Stomach (tissue), 9 donors: ENCODE data around the gene TGM2. TPM values are rescaled to one million over a fixed set of nuclear protein-coding genes. Genes with fewer than 3 reads are reported as not detected.

ENCODE experiments used
- DNase-seq, 2 donors: peaks; one replicate each; pipeline versions ENCODE4 v3.0.0 to v3.0.0-alpha.2; 2013 to 2019
- H3K27ac ChIP-seq, 5 donors: fragments of 200-600 bp in 4 of 5; sonication (generic) in 4 of 5; one replicate each; pipeline ENCODE4 v1.5.1; 2013 to 2019; ENCODE audit warnings: mild to moderate bottlenecking in 1 of 5, moderate library complexity in 1 of 5
- H3K27me3 ChIP-seq, 3 donors: fragments of 200-600 bp; sonication (generic); one replicate each; pipeline ENCODE4 v1.5.1; 2017 to 2019; ENCODE audit warnings: mixed run types in 1 of 3
- H3K36me3 ChIP-seq, 4 donors: fragments of 200-600 bp; sonication (generic); 1 replicate in 3 of 4; 2 replicates in 1 of 4; pipeline ENCODE4 v1.5.1; 2016 to 2019
- H3K4me1 ChIP-seq, 4 donors: fragments of 200-600 bp; sonication (generic); one replicate each; pipeline ENCODE4 v1.5.1; 2016 to 2019
- H3K4me3 ChIP-seq, 4 donors: fragments of 200-600 bp; sonication (generic) in 3 of 4; one replicate each; pipeline ENCODE4 v1.5.1; 2016 to 2019; ENCODE audit warnings: mild to moderate bottlenecking in 1 of 4
- H3K9me3 ChIP-seq, 4 donors: fragments of 200-600 bp; sonication (generic); one replicate each; pipeline ENCODE4 v1.5.1; 2016 to 2019
- CTCF ChIP-seq, 7 experiments: fragments of 450-650 bp in 4 of 7; fragments of 200-600 bp in 3 of 7; sonication (generic) in 3 of 7; IDR thresholded peaks; one replicate each; pipeline ENCODE4 v1.5.1; 2016 to 2019; ENCODE audit warnings: antibody characterized with exemption in 7 of 7, control low read depth in 2 of 7, mild to moderate bottlenecking in 1 of 7
- EP300 ChIP-seq: sonication (generic); formaldehyde crosslinking; IDR thresholded peaks from one replicate; pipeline ENCODE4 v1.6.1; 2017; ENCODE audit warnings: antibody characterized with exemption
- POLR2A ChIP-seq, 4 donors: fragments of 450-650 bp; IDR thresholded peaks; one replicate each; pipeline ENCODE4 v1.6.1; 2016; ENCODE audit warnings: antibody characterized with exemption in 4 of 4, control low read depth in 2 of 4, mild to moderate bottlenecking in 1 of 4, moderate library complexity in 1 of 4
- POLR2AphosphoS5 ChIP-seq, 3 donors: sonication (generic); formaldehyde crosslinking; IDR thresholded peaks; one replicate each; pipeline ENCODE4 v1.6.1; 2016; ENCODE audit warnings: antibody characterized with exemption in 3 of 3
- WGBS, 5 donors: extraction: QIAGEN DNeasy Blood & Tissue Kit in 3 of 5; methylation state at CpG; one replicate each; pipeline versions ENCODE4 v1.1.5 to v1.1.7; 2013 to 2018; 5-methylcytosine and 5-hydroxymethylcytosine counted together
- intact Hi-C: fragments of 100-400 bp; cut with DNase I; formaldehyde crosslinking; loops from one replicate; pipeline ENCODE4 v1.15.1; 2023; ENCODE audit warnings: low total_unique reads
- polyA plus RNA-seq, 3 donors: library from polyadenylated mRNA; stranded (reverse); fragments of 200-250 nt; gene quantifications; one replicate each; pipeline ENCODE4 v1.2.3, GENCODE V29; 2013
- total RNA-seq, 5 donors: library from RNA; depleted of rRNA; stranded (reverse); fragments of >200 nt; gene quantifications; one replicate each; pipeline versions ENCODE4 v1.1.0 to v1.2.3, GENCODE V29; 2014 to 2016
- donor health status: healthy with polysubstance abuse.
- donor health status: Bipolar disorder and iron deficiency.
- donor health status: healthy.

TGM2 gene
- total and polyA plus RNA-seq, 8 donors: 16.2 to 195 (median 33.3) TPM

- DNase-seq: no peak
- H3K36me3 ChIP-seq: peaks cover 0 to 55% (median 39%) of the 10 kb centered on the region in 4 donors
- H3K27me3 ChIP-seq: no peaks in the 10 kb centered on the region
- no peak overlapping the region for H3K4me3 ChIP-seq
- TF ChIP-seq POLR2AphosphoS5 (IDR thresholded peaks at IDR 0.05) (no peak), CTCF (IDR thresholded peaks at IDR 0.05) (no peak), EP300 (no peak), POLR2A (IDR thresholded peaks at IDR 0.05) (no peak)
- intact Hi-C loops: no loop called here
- H3K9me3 ChIP-seq: no peaks in the 10 kb centered on the region
- H3K27ac ChIP-seq: peak overlapping the region in 4 of 5 donors; percentile 70 to 85 (median 82)
- H3K4me1 ChIP-seq: peaks cover 22 to 43% (median 29%) of the 10 kb centered on the region in 4 donors
- 76 to 88% (median 83%) methylated on average over 4 to 5 of the region's 5 CpGs for WGBS, 5 donors
Measured at GRCh38 chr20:38144598-38144973, 20.5 kb downstream of the TGM2 start.

- H3K27ac ChIP-seq: peak overlapping the region; percentile 29 to 85 (median 78)
- H3K4me1 ChIP-seq: peaks cover 22 to 42% (median 29%) of the 10 kb centered on the region in 4 donors
- WGBS, 5 donors: 38 to 51% (median 42%) methylated on average over 13 to 16 of the region's 16 CpGs
- TF ChIP-seq CTCF (IDR thresholded peaks at IDR 0.05): no peak
- peak; percentile 35 for TF ChIP-seq EP300
- no peak for TF ChIP-seq POLR2A (IDR thresholded peaks at IDR 0.05)
- peak in 2 of 3 donors; percentile 5 to 84 for TF ChIP-seq POLR2AphosphoS5 (IDR thresholded peaks at IDR 0.05)
- H3K27me3 ChIP-seq: no peaks in the 10 kb centered on the region
- peak; percentile 45 to 90 for DNase-seq
- intact Hi-C loops: no loop called here
- no peaks in the 10 kb centered on the region for H3K9me3 ChIP-seq
- H3K36me3 ChIP-seq: peaks cover 0 to 60% (median 42%) of the 10 kb centered on the region in 4 donors
- H3K4me3 ChIP-seq: no peak overlapping the region
Measured at GRCh38 chr20:38143646-38144554, 21.2 kb downstream of the TGM2 start.

DNA sequence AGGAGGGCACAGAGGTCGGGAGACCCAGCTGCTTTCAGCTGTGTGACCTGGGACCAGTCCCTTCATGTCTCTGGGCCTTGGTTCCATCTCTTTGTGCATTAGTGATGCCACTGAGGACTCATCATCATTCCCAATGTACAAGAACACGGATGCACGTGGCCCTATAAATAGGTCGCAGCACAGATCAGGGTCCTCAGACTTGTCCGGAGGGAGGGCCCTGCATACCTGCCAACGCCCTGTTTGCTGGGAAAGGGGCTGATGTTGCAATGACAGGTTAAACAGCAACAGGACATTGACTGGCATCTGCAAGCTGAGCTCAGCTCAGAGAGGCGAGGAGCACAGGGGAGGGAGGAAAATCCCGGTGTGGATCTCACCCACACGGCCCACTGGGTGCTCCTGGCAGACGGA lies 21.8 kb downstream of the TGM2 start:
- H3K9me3 ChIP-seq: no peaks in the 10 kb centered on the region
- DNase-seq: peak in 1 of 2 donors; percentile 71
- peaks cover 0 to 60% (median 44%) of the 10 kb centered on the region in 4 donors for H3K36me3 ChIP-seq
- intact Hi-C loops: no loop called here
- peaks cover 22 to 42% (median 29%) of the 10 kb centered on the region in 4 donors for H3K4me1 ChIP-seq
- peak overlapping the region in 4 of 5 donors; percentile 70 to 85 (median 82) for H3K27ac ChIP-seq
- TF ChIP-seq POLR2AphosphoS5 (IDR thresholded peaks at IDR 0.05): no peak
- no peak for TF ChIP-seq POLR2A (IDR thresholded peaks at IDR 0.05)
- no peak for TF ChIP-seq EP300
- no peak for TF ChIP-seq CTCF (IDR thresholded peaks at IDR 0.05)
- H3K4me3 ChIP-seq: no peak overlapping the region
- 55 to 69% (median 65%) methylated on average over 10 of the region's 10 CpGs for WGBS, 5 donors
- no peaks in the 10 kb centered on the region for H3K27me3 ChIP-seq

DNA sequence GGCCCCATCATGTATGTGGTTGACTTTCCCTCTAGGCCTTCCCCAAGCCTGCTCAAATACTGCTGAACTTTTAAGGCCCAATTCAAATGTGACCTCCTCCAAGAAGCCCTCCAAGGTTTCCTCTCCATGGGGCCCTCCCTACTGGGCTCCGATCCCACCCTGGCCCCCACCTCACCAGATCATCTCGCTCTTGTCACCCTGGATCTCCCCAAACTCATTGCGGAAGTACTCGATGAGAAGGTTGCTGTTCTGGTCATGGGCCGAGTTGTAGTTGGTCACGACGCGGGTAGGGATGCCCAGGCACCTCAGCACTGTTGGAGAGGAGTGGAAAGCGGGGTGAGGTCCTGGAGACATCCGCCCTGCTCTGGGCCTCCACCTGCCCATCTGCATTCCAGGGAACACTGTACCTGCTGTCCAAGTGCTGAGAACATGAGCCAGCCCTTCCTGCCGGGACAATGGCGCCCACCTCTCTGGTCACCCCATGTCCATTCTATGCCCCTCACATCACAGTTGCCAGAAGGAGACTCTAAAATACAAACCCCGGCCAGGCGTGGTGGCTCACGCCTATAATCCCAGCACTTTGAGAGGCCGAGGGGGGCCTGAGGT lies 23.1 kb downstream of the TGM2 start:
- intact Hi-C loops: no loop called here
- DNase-seq: no peak

More for the DNA sequence above, 23.1 kb downstream of the TGM2 start:
- H3K4me3 ChIP-seq: no peak overlapping the region
- TF ChIP-seq CTCF (IDR thresholded peaks at IDR 0.05) (no peak), POLR2AphosphoS5 (IDR thresholded peaks at IDR 0.05) (no peak), EP300 (no peak), POLR2A (IDR thresholded peaks at IDR 0.05) (no peak)
- peaks cover 5 to 59% (median 47%) of the 10 kb centered on the region in 4 donors for H3K36me3 ChIP-seq
- peaks cover 22 to 42% (median 29%) of the 10 kb centered on the region in 4 donors for H3K4me1 ChIP-seq
- no peaks in the 10 kb centered on the region for H3K9me3 ChIP-seq
- WGBS, 5 donors: 92 to 97% (median 96%) methylated on average over 14 to 16 of the region's 16 CpGs
- H3K27me3 ChIP-seq: no peaks in the 10 kb centered on the region
- H3K27ac ChIP-seq: peak overlapping the region in 2 of 5 donors; percentile 25 to 78
